ACC112 (cell line): ENCODE data around the gene ANXA4.

Experiments
- H2AFZ ChIP-seq: fragments of 200-600 bp; sonication (generic); one replicate; pipeline ENCODE4 v1.6.0; 2017; ENCODE audit warnings: antibody characterized with exemption, low read length; ENCODE audit not compliant: unreplicated experiment
- H3K27ac ChIP-seq: fragments of 200-600 bp; sonication (generic); 2 replicates; pipeline ENCODE4 v1.5.1; 2014; ENCODE audit warnings: low read depth, mild to moderate bottlenecking, antibody characterized with exemption, low read length, moderate library complexity
- H3K27me3 ChIP-seq: fragments of 200-600 bp; sonication (generic); 2 replicates; pipeline ENCODE4 v1.6.1; 2014; ENCODE audit warnings: mild to moderate bottlenecking, antibody characterized with exemption, low read length, moderate library complexity, mixed read lengths; ENCODE audit not compliant: insufficient read depth
- H3K36me3 ChIP-seq: fragments of 200-600 bp; sonication (generic); 2 replicates; pipeline ENCODE4 v1.6.1; 2016; ENCODE audit warnings: mild to moderate bottlenecking, antibody characterized with exemption, low read length, moderate library complexity, mixed read lengths; ENCODE audit not compliant: insufficient read depth
- H3K4me1 ChIP-seq: fragments of 200-600 bp; sonication (generic); one replicate; pipeline ENCODE4 v1.6.1; 2016; ENCODE audit warnings: low read length, mixed read lengths; ENCODE audit not compliant: insufficient read depth, unreplicated experiment, control insufficient read depth
- H3K4me3 ChIP-seq: fragments of 200-600 bp; sonication (generic); 2 replicates; pipeline ENCODE4 v1.5.1; 2014; ENCODE audit warnings: mild to moderate bottlenecking, low read depth, low read length
- H3K79me2 ChIP-seq: fragments of 200-600 bp; sonication (generic); one replicate; pipeline ENCODE4 v1.6.0; 2016; ENCODE audit warnings: low read length; ENCODE audit not compliant: control insufficient read depth, unreplicated experiment, insufficient read depth

The ANXA4 gene

DNA sequence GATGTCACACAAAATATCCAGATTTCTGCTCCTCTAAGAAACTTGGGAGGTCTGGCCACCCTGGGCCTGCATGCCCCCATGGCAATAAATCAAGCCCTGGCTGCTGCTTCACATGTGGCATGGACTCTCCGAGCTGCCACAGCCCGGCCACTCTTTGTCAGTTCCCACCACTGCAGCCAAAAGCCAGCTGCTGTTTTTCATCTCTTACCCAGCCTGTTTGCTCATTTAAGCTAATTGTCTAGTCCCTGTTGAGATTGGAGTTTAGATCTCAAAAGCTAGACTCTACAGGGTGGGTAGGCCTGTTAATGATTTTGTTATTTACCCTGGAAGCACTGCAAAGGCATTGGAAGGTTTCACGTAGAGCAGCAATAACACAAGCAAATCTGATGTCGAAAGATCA is 20.9 kb upstream of the ANXA4 start:
- H3K27me3 ChIP-seq, result no peaks in the 10 kb centered on the region
- H3K27ac ChIP-seq, result no peak overlapping the region
- H3K36me3 ChIP-seq, result no peaks in the 10 kb centered on the region
- no peak overlapping the region for H3K4me3 ChIP-seq
- H3K79me2 ChIP-seq, result no peaks in the 10 kb centered on the region
- no peak overlapping the region for H2AFZ ChIP-seq
- peaks cover 7% of the 10 kb centered on the region for H3K4me1 ChIP-seq

DNA sequence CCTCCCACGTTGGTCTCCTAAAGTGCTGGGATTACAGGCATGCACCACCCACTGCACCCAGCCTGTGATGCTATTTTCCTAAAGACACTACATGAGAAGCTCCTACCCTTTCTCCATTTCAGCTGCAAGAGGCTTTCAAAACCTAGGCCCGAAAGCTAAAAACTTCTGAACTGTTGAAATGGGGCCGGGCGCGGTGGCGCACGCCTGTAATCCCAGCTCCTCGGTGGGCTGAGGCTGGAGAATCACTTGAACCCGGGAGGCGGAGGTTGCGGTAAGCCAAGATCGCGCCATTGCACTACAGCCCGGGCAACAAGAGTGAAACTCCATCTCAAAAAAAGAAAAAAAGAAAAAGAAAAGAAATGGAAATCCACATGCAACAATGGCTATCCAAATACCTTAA is 18.1 kb upstream of the ANXA4 start:
- no peak overlapping the region for H2AFZ ChIP-seq
- H3K27me3 ChIP-seq, result no peaks in the 10 kb centered on the region
- H3K4me1 ChIP-seq, result no peaks in the 10 kb centered on the region
- no peak overlapping the region for H3K4me3 ChIP-seq
- no peaks in the 10 kb centered on the region for H3K36me3 ChIP-seq
- H3K79me2 ChIP-seq, result no peaks in the 10 kb centered on the region
- no peak overlapping the region for H3K27ac ChIP-seq

DNA sequence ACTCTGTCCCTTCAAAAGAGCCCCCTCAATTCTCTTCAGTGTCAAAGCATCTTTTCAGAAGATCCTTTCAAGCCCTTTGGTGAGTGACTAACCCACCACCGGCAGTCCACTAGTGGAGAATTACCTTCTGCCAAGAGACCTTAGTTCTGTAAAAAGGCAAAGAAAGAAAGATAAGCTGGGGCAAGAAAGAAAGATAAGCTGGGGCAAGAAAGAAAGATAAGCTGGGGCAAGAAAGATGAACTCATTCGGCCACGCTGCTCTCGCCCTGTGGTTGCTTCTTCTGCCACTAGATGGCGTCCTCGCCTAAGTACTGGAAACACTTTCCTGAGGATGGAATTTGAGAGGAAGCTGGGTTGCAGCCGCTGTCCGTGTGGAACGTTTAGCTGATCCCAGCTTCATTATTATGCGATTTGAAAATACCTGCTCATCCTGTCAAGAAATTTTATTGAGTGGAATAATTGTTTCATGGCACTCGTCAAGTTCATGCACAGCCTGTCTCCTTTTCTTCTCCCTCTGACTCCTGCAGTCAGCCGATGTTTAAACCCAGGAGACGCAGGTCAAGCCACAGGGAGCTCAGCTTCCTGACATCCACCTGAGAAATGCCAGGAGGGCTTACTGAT is 17.3 kb upstream of the ANXA4 start:
- no peaks in the 10 kb centered on the region for H3K4me1 ChIP-seq
- H3K79me2 ChIP-seq, result no peaks in the 10 kb centered on the region
- peak overlapping the region; percentile 70 for H3K4me3 ChIP-seq
- no peaks in the 10 kb centered on the region for H3K36me3 ChIP-seq
- peak overlapping the region; percentile 52 for H2AFZ ChIP-seq
- H3K27me3 ChIP-seq, result no peaks in the 10 kb centered on the region
- no peak overlapping the region for H3K27ac ChIP-seq

DNA sequence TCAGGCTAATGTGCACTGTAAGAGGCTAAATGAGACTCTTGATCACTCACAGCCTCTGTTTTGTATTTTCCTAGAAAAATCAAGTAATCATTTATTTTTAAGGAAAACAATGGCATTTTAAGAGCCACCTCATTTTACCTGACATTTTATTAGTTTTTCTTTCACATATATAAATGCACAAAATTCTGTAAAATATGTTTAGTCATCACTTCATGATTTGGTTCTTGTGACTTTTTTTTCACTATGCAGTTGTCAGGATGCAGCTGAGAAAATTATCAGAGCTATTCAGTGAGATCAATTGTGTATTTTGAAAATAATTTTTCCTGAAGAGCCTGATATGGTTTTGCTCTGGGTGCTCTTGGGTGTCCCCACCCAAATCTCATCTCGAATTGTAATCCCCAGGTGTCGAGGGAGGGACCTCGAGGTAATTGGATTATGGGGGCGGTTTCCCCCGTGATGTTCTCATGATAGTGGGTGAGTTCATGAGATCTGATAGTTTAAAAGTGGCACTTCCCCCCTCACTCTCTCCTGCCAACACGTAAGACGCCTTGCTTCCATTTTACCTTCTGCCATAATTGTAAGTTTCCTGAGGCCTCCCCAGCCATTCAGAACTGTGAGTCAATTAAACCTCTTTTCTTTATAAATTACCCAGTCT is 16.1 kb upstream of the ANXA4 start:
- no peak overlapping the region for H3K4me3 ChIP-seq
- no peaks in the 10 kb centered on the region for H3K36me3 ChIP-seq
- H3K27ac ChIP-seq, result no peak overlapping the region
- no peaks in the 10 kb centered on the region for H3K79me2 ChIP-seq
- no peak overlapping the region for H2AFZ ChIP-seq
- H3K4me1 ChIP-seq, result no peaks in the 10 kb centered on the region
- no peaks in the 10 kb centered on the region for H3K27me3 ChIP-seq

DNA sequence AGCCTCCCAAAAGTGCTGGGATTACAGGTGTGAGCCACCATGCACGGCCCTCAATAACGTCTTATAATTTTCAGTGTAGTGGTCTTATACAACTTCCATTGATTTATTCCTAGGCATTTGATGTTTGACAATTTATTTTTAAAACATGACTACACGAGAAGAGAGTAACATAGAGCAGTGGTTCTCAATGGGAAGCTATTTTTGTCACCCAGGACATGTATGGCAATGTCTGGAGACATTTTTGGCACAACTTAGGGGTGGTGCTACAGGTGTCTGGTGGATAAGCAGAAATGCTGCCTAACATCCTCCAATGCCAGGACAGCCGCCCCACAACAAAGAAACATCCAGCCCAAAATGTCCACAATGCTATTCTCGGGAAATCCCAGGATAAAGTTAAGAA is 12.7 kb upstream of the ANXA4 start:
- Histone ChIP-seq H3K4me3 (no peak overlapping the region), H3K27ac (no peak overlapping the region), H3K27me3 (no peaks in the 10 kb centered on the region), H3K4me1 (peaks cover 4% of the 10 kb centered on the region), H2AFZ (no peak overlapping the region), H3K36me3 (no peaks in the 10 kb centered on the region), H3K79me2 (no peaks in the 10 kb centered on the region)

DNA sequence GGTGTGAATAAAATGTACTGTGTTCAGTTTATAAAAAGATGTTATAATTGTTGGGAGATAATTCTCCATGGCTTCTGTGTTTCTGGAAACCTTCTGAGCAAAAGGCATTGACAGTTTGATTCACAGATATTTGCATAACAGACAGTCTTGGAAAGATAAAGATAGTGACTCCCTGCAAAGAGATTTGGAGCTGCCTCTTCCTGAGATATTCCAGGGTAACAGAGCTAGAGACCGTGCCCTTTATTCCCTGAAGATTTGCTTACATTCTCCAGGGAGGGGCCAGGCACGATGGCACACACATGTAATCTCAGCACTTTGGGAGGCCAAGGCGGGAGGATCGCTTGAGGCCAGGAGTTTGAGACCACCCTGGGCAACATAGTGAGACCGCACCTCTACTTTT is 12.2 kb upstream of the ANXA4 start:
- peaks cover 4% of the 10 kb centered on the region for H3K4me1 ChIP-seq
- no peaks in the 10 kb centered on the region for H3K79me2 ChIP-seq
- no peaks in the 10 kb centered on the region for H3K27me3 ChIP-seq
- H2AFZ ChIP-seq, result no peak overlapping the region
- H3K4me3 ChIP-seq, result no peak overlapping the region
- H3K27ac ChIP-seq, result no peak overlapping the region
- H3K36me3 ChIP-seq, result no peaks in the 10 kb centered on the region

DNA sequence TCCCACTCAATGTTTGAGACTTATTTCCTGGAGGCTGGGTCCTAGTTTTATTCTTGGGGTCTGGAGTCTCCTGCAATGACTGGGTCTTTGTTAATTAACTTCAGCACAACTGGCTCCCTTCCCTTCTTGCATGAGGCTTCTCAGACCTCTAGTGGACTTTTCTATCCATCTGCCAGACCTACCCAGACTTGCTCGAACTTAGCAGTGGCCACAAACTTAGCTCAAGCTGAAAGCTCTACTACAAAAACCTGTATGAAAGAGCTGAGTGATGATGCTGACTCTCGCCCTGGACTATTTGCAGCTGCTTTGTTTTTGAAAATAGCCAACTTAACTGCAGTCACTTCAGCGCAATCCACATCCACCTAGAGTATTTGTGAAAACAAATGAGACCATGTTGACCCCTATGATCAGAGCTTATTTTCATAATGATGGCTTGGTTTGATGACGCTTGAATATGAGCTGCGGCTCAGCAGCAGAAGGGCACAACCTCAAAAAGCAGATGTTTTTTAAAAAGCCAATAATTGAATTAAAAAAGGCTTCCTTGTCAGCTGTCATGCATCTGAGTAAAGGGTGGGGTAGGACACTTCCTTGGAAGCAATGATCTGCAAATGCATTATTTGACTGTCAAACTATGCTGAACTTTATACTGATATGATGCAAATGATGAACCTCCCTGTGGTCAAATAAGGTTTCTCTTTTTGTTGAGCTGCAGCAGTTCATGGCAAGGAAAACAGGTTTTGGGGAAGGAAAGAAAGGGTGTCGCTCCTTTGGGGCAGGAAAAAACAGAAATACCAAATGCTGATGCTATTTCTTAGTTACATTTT is 10.6 kb upstream of the ANXA4 start:
- H2AFZ ChIP-seq, result no peak overlapping the region
- H3K27me3 ChIP-seq, result no peaks in the 10 kb centered on the region
- no peak overlapping the region for H3K27ac ChIP-seq
- H3K4me3 ChIP-seq, result no peak overlapping the region
- H3K79me2 ChIP-seq, result no peaks in the 10 kb centered on the region
- no peaks in the 10 kb centered on the region for H3K36me3 ChIP-seq
- peaks cover 4% of the 10 kb centered on the region for H3K4me1 ChIP-seq

DNA sequence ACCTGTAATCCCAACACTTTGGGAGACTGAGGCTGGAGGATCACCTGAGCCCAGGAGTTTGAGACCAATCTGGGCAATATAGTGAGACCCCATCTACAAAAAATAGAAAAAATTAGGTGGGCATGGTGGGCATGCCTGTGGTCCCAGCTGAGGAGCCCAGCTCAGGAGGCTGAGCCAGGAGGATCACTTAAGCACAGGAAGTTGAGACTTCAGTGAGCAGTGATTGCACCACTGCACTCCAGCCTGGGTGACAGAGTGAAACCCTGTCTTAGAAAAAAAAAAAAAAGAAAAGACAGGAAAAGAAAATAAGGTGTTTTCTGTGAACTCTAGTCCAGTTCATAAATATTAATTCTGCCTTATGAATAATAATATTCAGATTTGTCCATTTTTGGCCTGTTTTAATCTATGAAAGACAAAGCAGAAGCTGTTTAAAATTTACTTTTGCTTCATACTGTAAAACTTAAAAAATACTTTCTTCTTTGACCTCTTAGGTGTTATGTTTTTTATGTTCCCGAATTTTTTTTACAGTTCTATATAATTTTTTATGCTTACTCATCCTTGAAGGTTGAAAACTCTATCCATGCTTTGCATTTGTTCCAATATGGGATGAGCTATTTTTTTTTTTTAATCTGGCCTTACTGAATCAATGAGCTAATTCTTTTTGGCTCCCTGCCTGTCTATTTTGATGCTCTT is 8.4 kb upstream of the ANXA4 start:
- no peak overlapping the region for H3K4me3 ChIP-seq
- H2AFZ ChIP-seq, result no peak overlapping the region
- H3K79me2 ChIP-seq, result no peaks in the 10 kb centered on the region
- no peaks in the 10 kb centered on the region for H3K36me3 ChIP-seq
- no peak overlapping the region for H3K27ac ChIP-seq
- H3K4me1 ChIP-seq, result peaks cover 4% of the 10 kb centered on the region
- no peaks in the 10 kb centered on the region for H3K27me3 ChIP-seq

DNA sequence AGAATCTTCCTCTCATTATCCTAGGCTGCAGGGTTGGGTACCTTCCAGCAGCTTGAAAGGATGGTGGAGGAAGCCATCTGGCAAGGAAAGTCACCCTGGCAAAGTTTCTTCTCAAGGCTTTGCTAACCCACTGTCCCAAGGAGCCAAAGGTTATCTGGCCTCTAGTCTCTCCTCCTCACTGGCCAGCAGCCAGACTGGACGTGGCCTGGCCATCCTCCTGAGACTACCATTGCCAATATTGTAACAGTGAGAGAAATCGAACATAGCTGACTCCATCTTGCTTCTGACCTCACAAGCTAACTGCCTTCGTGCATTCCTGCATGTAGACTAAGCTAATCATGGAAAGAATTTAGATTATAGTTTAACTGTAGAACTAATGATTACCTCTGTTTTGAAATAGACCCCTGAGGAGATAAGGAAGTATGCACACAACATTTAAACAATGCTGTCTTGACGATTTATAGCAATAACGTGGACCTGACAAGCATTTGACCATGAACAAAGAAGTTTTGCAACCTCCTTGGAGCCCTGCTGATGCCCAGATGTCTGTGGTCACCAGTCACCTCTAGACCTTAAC is 7.8 kb upstream of the ANXA4 start:
- H3K79me2 ChIP-seq, result no peaks in the 10 kb centered on the region
- H3K4me3 ChIP-seq, result no peak overlapping the region
- H3K27me3 ChIP-seq, result no peaks in the 10 kb centered on the region
- no peaks in the 10 kb centered on the region for H3K36me3 ChIP-seq
- H2AFZ ChIP-seq, result no peak overlapping the region
- peaks cover 4% of the 10 kb centered on the region for H3K4me1 ChIP-seq
- H3K27ac ChIP-seq, result no peak overlapping the region

DNA sequence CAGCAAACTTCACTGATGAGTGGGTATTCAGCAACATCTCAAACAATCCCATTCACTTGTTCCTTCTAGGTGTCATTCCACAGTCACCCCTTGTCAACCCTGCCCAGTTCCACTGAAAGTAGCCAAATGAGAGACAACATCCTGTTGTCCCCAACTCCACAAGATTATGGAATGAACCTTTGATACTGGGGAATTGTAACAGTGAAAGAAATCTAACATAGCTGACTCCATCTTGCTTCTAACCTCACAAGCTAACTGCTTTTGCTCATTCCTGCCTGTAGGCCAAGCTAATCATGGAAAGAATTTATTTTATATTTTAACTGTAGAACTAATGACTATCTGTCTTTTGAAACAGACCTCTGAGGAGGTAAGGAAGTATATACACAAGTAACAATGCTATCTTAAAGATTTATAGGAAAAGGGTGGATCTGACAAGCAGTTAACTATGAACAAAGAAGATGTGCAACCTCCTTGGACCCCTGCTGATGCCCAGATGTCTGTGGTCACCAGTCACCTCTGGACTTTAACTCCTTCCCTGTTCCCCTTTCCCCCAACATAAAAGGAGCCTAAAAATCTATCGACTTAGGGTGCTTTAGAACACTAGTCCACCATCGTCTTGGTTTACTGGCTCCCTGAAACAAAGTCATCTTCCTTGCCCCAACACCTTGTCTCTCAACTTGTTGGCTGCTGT is 6.9 kb upstream of the ANXA4 start:
- Histone ChIP-seq H3K4me1 (peaks cover 4% of the 10 kb centered on the region), H3K36me3 (no peaks in the 10 kb centered on the region), H3K4me3 (no peak overlapping the region), H3K79me2 (no peaks in the 10 kb centered on the region), H2AFZ (no peak overlapping the region), H3K27ac (no peak overlapping the region), H3K27me3 (no peaks in the 10 kb centered on the region)
